HepG2 (cell line): Measurements from ENCODE around the gene SSX2IP. TPM values are rescaled to one million over a fixed set of nuclear protein-coding genes. Genes with fewer than 3 reads are reported as not detected.

Experiments used
- ATAC-seq: fragments of 200-7000 bp; cut with Tn5 transposase; 3 replicates; pipeline ENCODE4 v1.9.1; 2020; ENCODE audit warnings: mild to moderate bottlenecking, moderate library complexity
- BruUV-seq: library from RNA; stranded (reverse); fragments of 400-500 nt; replicated peaks from 2 replicates; lab custom pipeline; 2021; lab: Mats Ljungman, UMichigan
- CTCF ChIA-PET: fragments of 300-600 bp; formaldehyde crosslinking; extraction: SDS; loops from one replicate; lab custom pipeline; 2021; ENCODE audit warnings: low total read pairs, inconsistent platforms, low intra/inter-chr PET ratio; lab: Yijun Ruan, JAX
- POLR2A ChIA-PET: fragments of 350-600 bp; sonication (Branson Sonifier 250); formaldehyde crosslinking; loops from one replicate; lab custom pipeline; 2020; ENCODE audit warnings: antibody characterized with exemption, inconsistent platforms; lab: Yijun Ruan, JAX
- DNase-seq: peaks from one replicate; pipeline ENCODE4 v3.0.0-alpha.2; 2015; ENCODE audit warnings: low spot score
- FAIRE-seq: peaks from 3 replicates; lab custom pipeline; 2011; peaks lifted over from hg19 to GRCh38; lab: Jason Lieb, UNC
- H2AFZ ChIP-seq: one replicate; pipeline ENCODE4 v1.6.1; 2011; ENCODE audit warnings: low read length, inconsistent platforms
- H3K27ac ChIP-seq: fragments of 300-600 bp; 3 replicates; pipeline ENCODE4 v1.8.0; 2011; ENCODE audit warnings: mixed run types, mild to moderate bottlenecking, mixed read lengths, low read length, inconsistent platforms; ENCODE audit not compliant: insufficient read depth; ENCODE audit errors: extremely low read length
- H3K27me3 ChIP-seq, 2 experiments: fragments of 200-600 bp in 1 of 2; 2 replicates in 1 of 2; 3 replicates in 1 of 2; pipeline versions ENCODE4 v1.6.0 to v1.8.0; 2011; ENCODE audit warnings: low read length in 2 of 2, mild to moderate bottlenecking in 2 of 2, moderate library complexity in 2 of 2, inconsistent platforms in 1 of 2; ENCODE audit not compliant: insufficient read depth in 2 of 2, control insufficient read depth in 1 of 2
- H3K36me3 ChIP-seq, 2 experiments: fragments of 200-600 bp in 1 of 2; replicated peaks in 1 of 2; 2 replicates in 1 of 2; 3 replicates in 1 of 2; pipeline versions ENCODE4 v1.5.1 to v1.8.0; 2011; ENCODE audit warnings: low read length in 2 of 2, inconsistent platforms in 1 of 2; ENCODE audit not compliant: insufficient read depth in 2 of 2, control insufficient read depth in 1 of 2
- H3K4me1 ChIP-seq: 2 replicates; pipeline ENCODE4 v1.5.1; 2012; ENCODE audit warnings: low read length, inconsistent platforms; ENCODE audit not compliant: insufficient read depth
- H3K4me2 ChIP-seq: 2 replicates; pipeline ENCODE4 v1.6.0; 2011; ENCODE audit warnings: low read depth, low read length, inconsistent platforms
- H3K4me3 ChIP-seq, 3 experiments: fragments of 200-600 bp in 1 of 3; sonication (generic), shearing (Covaris generic) in 1 of 3; replicated peaks in 1 of 3; 2 replicates each; pipeline ENCODE4 v1.5.1; 2011 to 2016; ENCODE audit warnings: low read length in 3 of 3, inconsistent platforms in 2 of 3, low read depth in 2 of 3, mild to moderate bottlenecking in 2 of 3, control low read depth in 1 of 3, mixed read lengths in 1 of 3; ENCODE audit not compliant: insufficient read depth in 1 of 3
- H3K79me2 ChIP-seq: one replicate; pipeline ENCODE4 v1.6.1; 2011; ENCODE audit warnings: low read length, inconsistent platforms; ENCODE audit not compliant: insufficient read depth
- H3K9ac ChIP-seq: 2 replicates; pipeline ENCODE4 v1.6.0; 2011; ENCODE audit warnings: mild to moderate bottlenecking, low read depth, low read length, inconsistent platforms; ENCODE audit not compliant: insufficient read depth
- H3K9me3 ChIP-seq: 2 replicates; pipeline ENCODE4 v1.5.1; 2012; ENCODE audit warnings: mild to moderate bottlenecking, low read length
- H4K20me1 ChIP-seq: 2 replicates; pipeline ENCODE4 v1.6.0; 2011; ENCODE audit warnings: inconsistent platforms, mild to moderate bottlenecking, low read length, moderate library complexity; ENCODE audit not compliant: insufficient read depth
- BATF2 ChIP-seq: sonication (generic); formaldehyde crosslinking; IDR thresholded peaks from 2 replicates; pipeline ENCODE4 v1.8.0; 2022; ENCODE audit warnings: mild to moderate bottlenecking, missing genetic modification reagents, moderate library complexity
- NFIC ChIP-seq: IDR thresholded peaks from 2 replicates; pipeline ENCODE4 v1.6.1; 2012; ENCODE audit warnings: mild to moderate bottlenecking, low read length, inconsistent platforms
- POLR2G ChIP-seq: fragments of 200-400 bp; formaldehyde crosslinking; IDR thresholded peaks from 2 replicates; pipeline ENCODE4 v1.6.1; 2018; ENCODE audit warnings: mild to moderate bottlenecking, low read depth, low read length, moderate library complexity
- ZNF563 ChIP-seq: sonication (generic); formaldehyde crosslinking; IDR thresholded peaks from 2 replicates; pipeline ENCODE4 v1.8.0; 2022; ENCODE audit warnings: mild to moderate bottlenecking, moderate library complexity, missing genetic modification reagents
- ZNF784 ChIP-seq: sonication (generic); formaldehyde crosslinking; IDR thresholded peaks from 2 replicates; pipeline ENCODE4 v1.5.1; 2020; ENCODE audit warnings: missing genetic modification reagents, mild to moderate bottlenecking, borderline replicate concordance
- WGBS: methylation state at CpG from one replicate; pipeline ENCODE4 v1.1.6; 2017; ENCODE audit warnings: low lambda C conversion rate; 5-methylcytosine and 5-hydroxymethylcytosine counted together
- in situ Hi-C: cut with HindIII; loops from 2 replicates; pipeline ENCODE4 v1.10.0; 2017; ENCODE audit warnings: low pct_unique_long_range_greater_than_20kb; ENCODE audit not compliant: extremely low pct_ligation_motif_present
- intact Hi-C: fragments of 100-400 bp; cut with micrococcal nuclease; formaldehyde crosslinking; loops from one replicate; pipeline ENCODE4 v1.10.0; 2022; ENCODE audit not compliant: unreplicated experiment
- polyA plus RNA-seq, 8 experiments: library from polyadenylated mRNA; depleted of rRNA in 3 of 8; stranded (reverse) in 7 of 8; unstranded in 1 of 8; fragments of >200 nt; fragmentation: Illumina TruSeq in 4 of 8; extraction: Trizol in 4 of 8; gene quantifications; 2 replicates each; pipeline versions ENCODE4 v1.2.1 to v1.2.3, GENCODE V29; 2011 to 2016; ENCODE audit warnings: low read depth in 4 of 8, missing spikeins in 1 of 8, mixed read lengths in 1 of 8; ENCODE audit not compliant: insufficient read depth in 1 of 8
- total RNA-seq, 5 experiments: library from RNA; depleted of rRNA; stranded (reverse); fragments of >200 nt; fragmentation: Illumina TruSeq; extraction: Trizol; gene quantifications; 2 replicates each; pipeline ENCODE4 v1.2.3, GENCODE V29; 2016; ENCODE audit warnings: low read depth in 1 of 5
- TF ChIP-seq, protein P1 (sequence below): sonication (generic); formaldehyde crosslinking; IDR thresholded peaks from 2 replicates; pipeline ENCODE4 v1.5.0; 2020; ENCODE audit warnings: missing genetic modification reagents, mild to moderate bottlenecking, borderline replicate concordance

The SSX2IP gene
- total and polyA plus RNA-seq, 2 of the 13 experiments (the other 11 are each of a cell fraction or from before 2014, with no cell fraction given): 2.7 to 23.7 TPM

DNA sequence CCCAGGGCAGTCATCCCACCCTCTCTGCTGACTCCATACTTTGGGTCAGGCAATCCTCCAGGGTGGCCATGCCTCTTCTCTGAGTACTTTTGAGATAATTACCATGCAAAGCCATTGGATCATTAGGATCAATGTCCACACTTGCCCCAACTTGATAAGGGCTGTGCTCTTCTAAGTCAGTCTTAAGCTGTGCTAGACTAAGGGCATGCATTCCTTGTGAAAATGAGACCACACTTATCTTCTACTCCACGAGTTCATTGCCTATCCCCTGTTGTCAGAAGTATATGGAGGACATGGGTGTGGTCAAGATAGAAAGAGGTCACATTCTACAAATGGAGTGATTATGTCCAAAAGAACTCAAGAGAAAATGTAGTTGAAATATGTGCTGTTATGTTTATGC is 18.9 kb upstream of the SSX2IP start:
- H3K9ac ChIP-seq: no peak overlapping the region
- intact Hi-C loops: no loop called here
- FAIRE-seq (no peak), DNase-seq (no peak), ATAC-seq (no peak)
- no peaks in the 10 kb centered on the region for H3K79me2 ChIP-seq
- no peaks in the 10 kb centered on the region for H3K36me3 ChIP-seq
- in situ Hi-C loops: no loop called here
- H3K9me3 ChIP-seq: no peaks in the 10 kb centered on the region
- no peaks in the 10 kb centered on the region for H3K27me3 ChIP-seq
- WGBS: 8% methylated on average over 1 of the region's 1 CpG
- ChIA-PET POLR2A (no interaction called here), CTCF (no interaction called here)
- no peak for TF ChIP-seq ZNF563 (CRISPR knock-in tag)
- no peak for TF ChIP-seq BATF2 (CRISPR knock-in tag)
- TF ChIP-seq ZNF784 (CRISPR knock-in tag): no peak
- TF ChIP-seq NFIC: no peak
- TF ChIP-seq, protein P1, sequence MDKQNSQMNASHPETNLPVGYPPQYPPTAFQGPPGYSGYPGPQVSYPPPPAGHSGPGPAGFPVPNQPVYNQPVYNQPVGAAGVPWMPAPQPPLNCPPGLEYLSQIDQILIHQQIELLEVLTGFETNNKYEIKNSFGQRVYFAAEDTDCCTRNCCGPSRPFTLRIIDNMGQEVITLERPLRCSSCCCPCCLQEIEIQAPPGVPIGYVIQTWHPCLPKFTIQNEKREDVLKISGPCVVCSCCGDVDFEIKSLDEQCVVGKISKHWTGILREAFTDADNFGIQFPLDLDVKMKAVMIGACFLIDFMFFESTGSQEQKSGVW (CRISPR knock-in tag): no peak
- H3K4me3 ChIP-seq: no peak overlapping the region
- H3K27ac ChIP-seq: no peak overlapping the region
- no peak overlapping the region for H3K4me2 ChIP-seq
- H3K4me1 ChIP-seq: no peaks in the 10 kb centered on the region
- H2AFZ ChIP-seq: no peak overlapping the region
- no peaks in the 10 kb centered on the region for H4K20me1 ChIP-seq
- no TSS peak for BruUV-seq

DNA sequence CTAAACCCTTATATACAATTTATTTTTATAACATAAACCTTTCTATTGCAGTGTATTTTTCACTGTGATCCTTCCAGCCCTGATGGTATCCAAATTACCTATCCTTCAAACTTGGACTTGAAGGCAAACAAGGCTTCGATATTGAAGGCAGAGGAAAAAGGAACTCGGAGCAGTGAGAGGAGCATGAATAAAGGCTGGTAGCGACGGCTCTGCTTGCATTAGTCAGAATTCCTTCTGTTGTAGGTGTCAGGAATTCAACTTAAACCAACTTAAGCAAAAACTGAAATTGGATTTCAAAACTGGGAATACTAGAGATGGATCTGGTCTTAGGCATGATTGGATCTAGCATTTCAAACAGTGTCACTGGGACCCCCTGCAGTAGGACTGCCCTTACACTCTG is 17.8 kb upstream of the SSX2IP start:
- TF ChIP-seq POLR2G: no peak
- Histone ChIP-seq H2AFZ (no peak overlapping the region), H3K9ac (no peak overlapping the region), H3K79me2 (no peaks in the 10 kb centered on the region), H3K36me3 (no peaks in the 10 kb centered on the region), H3K27ac (no peak overlapping the region), H3K4me1 (no peaks in the 10 kb centered on the region), H3K4me2 (no peak overlapping the region), H3K4me3 (no peak overlapping the region), H3K27me3 (no peaks in the 10 kb centered on the region), H3K9me3 (no peaks in the 10 kb centered on the region), H4K20me1 (no peaks in the 10 kb centered on the region)
- no peak for ATAC-seq
- in situ Hi-C loops: no loop called here
- no peak for FAIRE-seq
- no TSS peak for BruUV-seq
- POLR2A ChIA-PET: no interaction called here
- intact Hi-C loops: no loop called here
- CTCF ChIA-PET: no interaction called here
- DNase-seq: no peak
- 51% methylated on average over 4 of the region's 4 CpGs for WGBS
